ENCODE data around the gene ADAMTSL5. TPM values are rescaled to one million over a fixed set of nuclear protein-coding genes. Genes with fewer than 3 reads are reported as not detected.

Gene ADAMTSL5
- total and polyA plus RNA-seq, 9 of the 15 experiments (the other 6 are each of a cell fraction or from before 2014, with no cell fraction given): 1.0 to 11.6 (median 4.1) TPM

DNA sequence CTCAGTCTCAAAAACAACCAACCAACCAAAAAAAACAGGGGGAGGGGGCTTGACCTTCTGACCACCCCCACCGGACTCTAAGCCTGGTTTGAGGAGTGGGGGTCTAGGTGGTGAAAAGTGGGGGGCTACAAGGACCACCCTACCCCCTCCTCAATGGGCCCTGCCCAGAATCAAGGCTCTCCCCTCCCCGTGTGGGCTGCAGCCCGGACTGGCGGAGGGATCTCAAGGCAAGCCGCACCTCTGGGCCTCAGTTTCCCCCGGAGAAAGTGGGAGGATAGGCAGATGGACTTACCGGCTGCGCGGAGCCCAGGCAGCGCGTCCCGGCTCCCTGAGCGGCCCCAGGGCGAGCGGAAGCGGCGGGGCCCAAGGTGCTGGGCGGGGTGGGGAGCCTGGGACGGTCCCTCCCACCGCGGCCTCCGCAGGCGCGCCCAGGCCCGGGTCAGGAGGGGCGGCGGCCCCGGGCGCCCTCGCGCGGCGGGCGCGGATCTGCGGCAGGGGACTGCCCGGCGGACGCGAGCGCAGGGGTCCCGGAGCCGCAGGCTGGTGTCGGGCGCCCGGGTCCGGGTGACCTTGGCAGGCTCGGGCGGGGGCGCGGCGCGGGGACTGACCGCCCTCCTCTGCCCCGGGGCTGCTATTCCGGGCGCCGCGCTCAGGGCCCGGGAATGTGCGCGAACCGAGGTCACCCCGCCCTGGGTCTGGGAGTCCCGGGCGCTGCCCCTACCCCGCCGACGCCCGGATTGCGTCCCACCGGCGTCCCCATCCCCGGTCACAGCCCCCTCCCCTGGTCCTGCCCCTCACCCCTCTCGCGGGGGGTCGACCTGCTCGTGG, at the start of gene ADAMTSL5 (continued):
- no peak for TF ChIP-seq ZBTB8A (IDR thresholded peaks at IDR 0.05; ENCODE audit: partially characterized antibody)
- peak; percentile 78 for TF ChIP-seq GABPB1 (CRISPR knock-in tag; IDR thresholded peaks at IDR 0.05)
- no peak for TF ChIP-seq ZNF507 (tag; conservative IDR thresholded peaks at IDR 0.05)
- TF ChIP-seq ZNF24 (IDR thresholded peaks at IDR 0.05): peak; percentile 41; the same call in 1 of the 2 replicates
- TF ChIP-seq, protein P1, sequence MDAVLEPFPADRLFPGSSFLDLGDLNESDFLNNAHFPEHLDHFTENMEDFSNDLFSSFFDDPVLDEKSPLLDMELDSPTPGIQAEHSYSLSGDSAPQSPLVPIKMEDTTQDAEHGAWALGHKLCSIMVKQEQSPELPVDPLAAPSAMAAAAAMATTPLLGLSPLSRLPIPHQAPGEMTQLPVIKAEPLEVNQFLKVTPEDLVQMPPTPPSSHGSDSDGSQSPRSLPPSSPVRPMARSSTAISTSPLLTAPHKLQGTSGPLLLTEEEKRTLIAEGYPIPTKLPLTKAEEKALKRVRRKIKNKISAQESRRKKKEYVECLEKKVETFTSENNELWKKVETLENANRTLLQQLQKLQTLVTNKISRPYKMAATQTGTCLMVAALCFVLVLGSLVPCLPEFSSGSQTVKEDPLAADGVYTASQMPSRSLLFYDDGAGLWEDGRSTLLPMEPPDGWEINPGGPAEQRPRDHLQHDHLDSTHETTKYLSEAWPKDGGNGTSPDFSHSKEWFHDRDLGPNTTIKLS (IDR thresholded peaks at IDR 0.05; ENCODE audit: borderline replicate concordance, low read depth): no peak
- TF ChIP-seq, protein P2, sequence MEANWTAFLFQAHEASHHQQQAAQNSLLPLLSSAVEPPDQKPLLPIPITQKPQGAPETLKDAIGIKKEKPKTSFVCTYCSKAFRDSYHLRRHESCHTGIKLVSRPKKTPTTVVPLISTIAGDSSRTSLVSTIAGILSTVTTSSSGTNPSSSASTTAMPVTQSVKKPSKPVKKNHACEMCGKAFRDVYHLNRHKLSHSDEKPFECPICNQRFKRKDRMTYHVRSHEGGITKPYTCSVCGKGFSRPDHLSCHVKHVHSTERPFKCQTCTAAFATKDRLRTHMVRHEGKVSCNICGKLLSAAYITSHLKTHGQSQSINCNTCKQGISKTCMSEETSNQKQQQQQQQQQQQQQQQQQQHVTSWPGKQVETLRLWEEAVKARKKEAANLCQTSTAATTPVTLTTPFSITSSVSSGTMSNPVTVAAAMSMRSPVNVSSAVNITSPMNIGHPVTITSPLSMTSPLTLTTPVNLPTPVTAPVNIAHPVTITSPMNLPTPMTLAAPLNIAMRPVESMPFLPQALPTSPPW (CRISPR knock-in tag; IDR thresholded peaks at IDR 0.05): peak; percentile 82
- TF ChIP-seq, protein P3, sequence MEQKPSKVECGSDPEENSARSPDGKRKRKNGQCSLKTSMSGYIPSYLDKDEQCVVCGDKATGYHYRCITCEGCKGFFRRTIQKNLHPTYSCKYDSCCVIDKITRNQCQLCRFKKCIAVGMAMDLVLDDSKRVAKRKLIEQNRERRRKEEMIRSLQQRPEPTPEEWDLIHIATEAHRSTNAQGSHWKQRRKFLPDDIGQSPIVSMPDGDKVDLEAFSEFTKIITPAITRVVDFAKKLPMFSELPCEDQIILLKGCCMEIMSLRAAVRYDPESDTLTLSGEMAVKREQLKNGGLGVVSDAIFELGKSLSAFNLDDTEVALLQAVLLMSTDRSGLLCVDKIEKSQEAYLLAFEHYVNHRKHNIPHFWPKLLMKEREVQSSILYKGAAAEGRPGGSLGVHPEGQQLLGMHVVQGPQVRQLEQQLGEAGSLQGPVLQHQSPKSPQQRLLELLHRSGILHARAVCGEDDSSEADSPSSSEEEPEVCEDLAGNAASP (IDR thresholded peaks at IDR 0.05): no peak
- TF ChIP-seq TEAD1 (CRISPR knock-in tag; IDR thresholded peaks at IDR 0.05): no peak; a peak in 1 of 4 replicates
- no peak for TF ChIP-seq ZNF561 (CRISPR knock-in tag; conservative IDR thresholded peaks at IDR 0.05)
- no peak for TF ChIP-seq HDAC6 (IDR thresholded peaks at IDR 0.05; ENCODE audit: low read depth, low read length)
- TF ChIP-seq, protein P4, sequence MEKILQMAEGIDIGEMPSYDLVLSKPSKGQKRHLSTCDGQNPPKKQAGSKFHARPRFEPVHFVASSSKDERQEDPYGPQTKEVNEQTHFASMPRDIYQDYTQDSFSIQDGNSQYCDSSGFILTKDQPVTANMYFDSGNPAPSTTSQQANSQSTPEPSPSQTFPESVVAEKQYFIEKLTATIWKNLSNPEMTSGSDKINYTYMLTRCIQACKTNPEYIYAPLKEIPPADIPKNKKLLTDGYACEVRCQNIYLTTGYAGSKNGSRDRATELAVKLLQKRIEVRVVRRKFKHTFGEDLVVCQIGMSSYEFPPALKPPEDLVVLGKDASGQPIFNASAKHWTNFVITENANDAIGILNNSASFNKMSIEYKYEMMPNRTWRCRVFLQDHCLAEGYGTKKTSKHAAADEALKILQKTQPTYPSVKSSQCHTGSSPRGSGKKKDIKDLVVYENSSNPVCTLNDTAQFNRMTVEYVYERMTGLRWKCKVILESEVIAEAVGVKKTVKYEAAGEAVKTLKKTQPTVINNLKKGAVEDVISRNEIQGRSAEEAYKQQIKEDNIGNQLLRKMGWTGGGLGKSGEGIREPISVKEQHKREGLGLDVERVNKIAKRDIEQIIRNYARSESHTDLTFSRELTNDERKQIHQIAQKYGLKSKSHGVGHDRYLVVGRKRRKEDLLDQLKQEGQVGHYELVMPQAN (IDR thresholded peaks at IDR 0.05; ENCODE audit: borderline replicate concordance): peak; percentile 44; the same call in 1 of the 2 replicates
- TF ChIP-seq PHF20 (IDR thresholded peaks at IDR 0.05; ENCODE audit: partially characterized antibody): peak; percentile 63
- TF ChIP-seq ZNF232 (CRISPR knock-in tag; IDR thresholded peaks at IDR 0.05): no peak
- no peak for TF ChIP-seq SIRT6 (IDR thresholded peaks at IDR 0.05; ENCODE audit: low read depth, low read length)
- TF ChIP-seq, protein P5, sequence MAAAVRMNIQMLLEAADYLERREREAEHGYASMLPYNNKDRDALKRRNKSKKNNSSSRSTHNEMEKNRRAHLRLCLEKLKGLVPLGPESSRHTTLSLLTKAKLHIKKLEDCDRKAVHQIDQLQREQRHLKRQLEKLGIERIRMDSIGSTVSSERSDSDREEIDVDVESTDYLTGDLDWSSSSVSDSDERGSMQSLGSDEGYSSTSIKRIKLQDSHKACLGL (CRISPR knock-in tag; IDR thresholded peaks at IDR 0.05; ENCODE audit: borderline replicate concordance, poor library complexity, severe bottlenecking): no peak
- peak; percentile 100 for TF ChIP-seq BCOR (IDR thresholded peaks at IDR 0.05)
- TF ChIP-seq SAFB (IDR thresholded peaks at IDR 0.05; ENCODE audit: borderline replicate concordance, low read depth, low read length): no peak
- no peak for TF ChIP-seq STAT5A (IDR thresholded peaks at IDR 0.05; ENCODE audit: borderline replicate concordance, low read length)
- no peak for TF ChIP-seq NEUROD1 (IDR thresholded peaks at IDR 0.05; ENCODE audit: borderline replicate concordance, low read depth, low read length, partially characterized antibody)
- no peak for TF ChIP-seq NFRKB (IDR thresholded peaks at IDR 0.05; ENCODE audit: low read depth)
- TF ChIP-seq ZNF445 (CRISPR knock-in tag; IDR thresholded peaks at IDR 0.05; ENCODE audit: low read depth): no peak
